Right lobe of liver (tissue), 6 donors: ENCODE results near the gene ENTHD1. TPM values are rescaled to one million over a fixed set of nuclear protein-coding genes. Genes with fewer than 3 reads are reported as not detected.
"Not testable (repeated sequence)": the region's sequence is repeated elsewhere in the genome, so short reads cannot be mapped to it uniquely, and the experiment has no call there.

Experiments used
- ATAC-seq, 4 donors: fragments of 200-7000 bp; cut with Tn5 transposase; one replicate each; pipeline ENCODE4 v1.9.1; 2020; ENCODE audit warnings: mild to moderate bottlenecking in 4 of 4, moderate library complexity in 4 of 4
- DNase-seq, 3 donors: peaks; one replicate each; pipeline ENCODE4 v3.0.0-alpha.2; 2020
- H3K27ac ChIP-seq, 3 donors: fragments of 200-600 bp; one replicate each; pipeline ENCODE4 v1.8.0; 2022
- H3K27me3 ChIP-seq, 2 donors: fragments of 200-600 bp; one replicate each; pipeline ENCODE4 v1.8.0; 2022
- H3K36me3 ChIP-seq, 4 donors: fragments of 200-600 bp; sonication (generic) in 1 of 4; one replicate each; pipeline versions ENCODE4 v1.5.1 to v1.8.0; 2017 to 2022; ENCODE audit warnings: control low read depth in 1 of 4
- H3K4me1 ChIP-seq, 4 donors: fragments of 200-600 bp; sonication (generic) in 1 of 4; one replicate each; pipeline versions ENCODE4 v1.5.1 to v1.8.0; 2017 to 2022; ENCODE audit warnings: control low read depth in 1 of 4
- H3K4me3 ChIP-seq, 3 donors: fragments of 200-600 bp; one replicate each; pipeline ENCODE4 v1.8.0; 2022
- H3K9me3 ChIP-seq, 4 donors: fragments of 200-600 bp; sonication (generic) in 1 of 4; one replicate each; pipeline versions ENCODE4 v1.5.1 to v1.8.0; 2017 to 2022; ENCODE audit warnings: control low read depth in 1 of 4
- POLR2A ChIP-seq: fragments of 450-650 bp; IDR thresholded peaks from one replicate; pipeline ENCODE4 v1.6.1; 2017; ENCODE audit warnings: antibody characterized with exemption, mild to moderate bottlenecking
- WGBS: methylation state at CpG from one replicate; pipeline ENCODE4 v1.1.6; 2018; ENCODE audit warnings: low coverage, low lambda C conversion rate; ENCODE audit not compliant: insufficient coverage; ENCODE audit errors: missing lambda C conversion rate; 5-methylcytosine and 5-hydroxymethylcytosine counted together
- intact Hi-C, 2 donors: fragments of 100-400 bp; cut with DNase I; formaldehyde crosslinking; loops; one replicate each; pipeline versions ENCODE4 v1.11.2 to v1.14.1; 2022
- total RNA-seq, 6 experiments: library from RNA; depleted of rRNA in 2 of 6; stranded (reverse); fragments of >200 nt in 2 of 6; fragmentation: NEBNext Ultra II Directional in 3 of 6; extraction: Animal tissue kit (Norgen Biotek cat#: 25700) in 3 of 6; gene quantifications; one replicate each; pipeline versions ENCODE4 v1.1.0 to v1.2.4, GENCODE V29; 2016 to 2023
- TF ChIP-seq, protein P1 (sequence below), 4 donors: fragments of 200-600 bp in 3 of 4; fragments of 450-650 bp in 1 of 4; IDR thresholded peaks; one replicate each; pipeline versions ENCODE4 v1.5.1 to v1.8.0; 2016 to 2022; ENCODE audit warnings: antibody characterized with exemption in 4 of 4, mild to moderate bottlenecking in 2 of 4
- donor health status: DM: no; HTN: yes; CAD: no.
- donor health status: DM: no; HTN: no; CAD: no.
- donor health status: DM: no; HTN: no; CAD: no.
- donor health status: DM: no; HTN: yes; CAD: no.
- donor health status: DM: no; HTN: yes; CAD: no.

ENTHD1 gene
- total RNA-seq, 6 experiments from 2014 or later = not detected

DNA sequence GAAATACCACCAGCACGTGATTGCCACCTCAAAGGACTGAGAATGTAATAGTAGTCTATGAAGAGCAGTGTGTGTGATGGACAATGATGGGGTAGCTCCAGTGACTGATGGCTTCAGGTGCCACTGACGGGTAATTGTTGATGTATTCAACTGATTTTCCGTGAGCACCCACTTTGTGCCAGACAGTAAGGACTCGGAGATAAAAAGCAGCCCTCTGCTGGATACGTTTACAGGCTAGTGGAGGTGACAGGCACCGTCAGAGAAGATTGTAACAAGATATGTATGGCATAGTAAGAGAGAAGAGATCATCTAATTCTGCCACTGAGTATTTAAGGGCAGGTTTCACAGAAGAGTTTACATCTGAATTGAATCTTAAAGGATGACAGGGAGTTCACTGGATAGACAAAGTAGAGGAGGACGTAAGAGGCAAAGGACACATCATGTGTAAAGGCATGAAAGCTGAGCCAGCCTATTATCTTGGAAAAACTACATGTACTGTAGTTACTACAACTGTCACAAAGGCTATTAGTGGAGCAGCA, 1.1 kb upstream of the ENTHD1 start:
- TF ChIP-seq POLR2A = no peak
- TF ChIP-seq, protein P1, sequence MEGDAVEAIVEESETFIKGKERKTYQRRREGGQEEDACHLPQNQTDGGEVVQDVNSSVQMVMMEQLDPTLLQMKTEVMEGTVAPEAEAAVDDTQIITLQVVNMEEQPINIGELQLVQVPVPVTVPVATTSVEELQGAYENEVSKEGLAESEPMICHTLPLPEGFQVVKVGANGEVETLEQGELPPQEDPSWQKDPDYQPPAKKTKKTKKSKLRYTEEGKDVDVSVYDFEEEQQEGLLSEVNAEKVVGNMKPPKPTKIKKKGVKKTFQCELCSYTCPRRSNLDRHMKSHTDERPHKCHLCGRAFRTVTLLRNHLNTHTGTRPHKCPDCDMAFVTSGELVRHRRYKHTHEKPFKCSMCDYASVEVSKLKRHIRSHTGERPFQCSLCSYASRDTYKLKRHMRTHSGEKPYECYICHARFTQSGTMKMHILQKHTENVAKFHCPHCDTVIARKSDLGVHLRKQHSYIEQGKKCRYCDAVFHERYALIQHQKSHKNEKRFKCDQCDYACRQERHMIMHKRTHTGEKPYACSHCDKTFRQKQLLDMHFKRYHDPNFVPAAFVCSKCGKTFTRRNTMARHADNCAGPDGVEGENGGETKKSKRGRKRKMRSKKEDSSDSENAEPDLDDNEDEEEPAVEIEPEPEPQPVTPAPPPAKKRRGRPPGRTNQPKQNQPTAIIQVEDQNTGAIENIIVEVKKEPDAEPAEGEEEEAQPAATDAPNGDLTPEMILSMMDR (IDR thresholded peaks at IDR 0.05) = no peak
- Histone ChIP-seq H3K27ac (no peak overlapping the region), H3K9me3 (no peaks in the 10 kb centered on the region), H3K4me1 (no peaks in the 10 kb centered on the region), H3K36me3 (no peaks in the 10 kb centered on the region), H3K4me3 (no peak overlapping the region), H3K27me3 (no peaks in the 10 kb centered on the region)
- 52% methylated on average over 7 of the region's 7 CpGs for WGBS
- DNase-seq = no peak
- intact Hi-C loops = no loop called here
- ATAC-seq = no peak

DNA sequence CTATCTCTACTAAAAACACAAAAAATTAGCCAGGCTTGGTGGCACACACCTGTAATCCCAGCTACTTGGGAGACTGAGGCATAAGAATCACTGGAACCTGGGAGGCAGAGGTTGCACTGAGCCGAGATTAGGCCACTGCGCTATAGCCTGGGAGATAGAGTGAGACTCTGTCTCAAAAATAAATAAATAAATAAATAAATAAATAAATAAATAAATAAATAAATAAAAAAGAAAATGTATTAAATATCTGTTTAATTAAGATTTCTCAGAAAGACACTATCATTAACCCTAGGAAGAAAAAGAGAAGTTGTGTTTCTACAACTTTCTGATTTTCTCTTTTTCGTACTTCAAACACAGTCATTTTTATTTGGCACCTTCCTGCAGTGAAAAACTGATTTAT, 3.6 kb downstream of the ENTHD1 start:
- ATAC-seq, H3K9me3 ChIP-seq, H3K4me1 ChIP-seq, H3K36me3 ChIP-seq, H3K27me3 ChIP-seq, H3K27ac ChIP-seq, intact Hi-C loops, DNase-seq, H3K4me3 ChIP-seq: not testable (repeated sequence)
- 73% methylated on average over 3 of the region's 3 CpGs for WGBS

DNA sequence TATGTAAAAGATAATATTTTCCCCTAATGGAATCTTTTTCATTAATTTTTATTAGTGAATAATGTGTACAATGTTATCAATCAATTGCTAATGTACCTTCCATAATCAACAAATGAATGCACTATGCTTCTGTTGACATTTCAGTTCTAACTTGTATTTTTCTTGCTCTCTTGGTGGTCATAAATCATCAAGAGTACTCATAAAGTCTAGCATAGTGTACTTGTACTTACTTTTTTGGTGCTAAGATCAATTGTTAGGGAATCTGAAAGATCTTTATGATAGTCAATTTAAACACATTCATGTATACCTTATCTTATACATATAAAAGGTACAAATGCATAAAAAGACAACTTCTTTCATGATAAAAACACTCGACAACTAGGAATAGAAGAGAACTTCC, 10.5 kb downstream of the ENTHD1 start:
- ATAC-seq = no peak
- no peak for DNase-seq
- H3K9me3 ChIP-seq = no peaks in the 10 kb centered on the region
- no peaks in the 10 kb centered on the region for H3K4me1 ChIP-seq
- intact Hi-C loops = no loop called here
- no peaks in the 10 kb centered on the region for H3K27me3 ChIP-seq
- 58% methylated on average over 1 of the region's 1 CpG for WGBS
- no peaks in the 10 kb centered on the region for H3K36me3 ChIP-seq
- H3K4me3 ChIP-seq = no peak overlapping the region
- H3K27ac ChIP-seq = no peak overlapping the region
- no peak for TF ChIP-seq POLR2A
- TF ChIP-seq, protein P1 (IDR thresholded peaks at IDR 0.05) = no peak

DNA sequence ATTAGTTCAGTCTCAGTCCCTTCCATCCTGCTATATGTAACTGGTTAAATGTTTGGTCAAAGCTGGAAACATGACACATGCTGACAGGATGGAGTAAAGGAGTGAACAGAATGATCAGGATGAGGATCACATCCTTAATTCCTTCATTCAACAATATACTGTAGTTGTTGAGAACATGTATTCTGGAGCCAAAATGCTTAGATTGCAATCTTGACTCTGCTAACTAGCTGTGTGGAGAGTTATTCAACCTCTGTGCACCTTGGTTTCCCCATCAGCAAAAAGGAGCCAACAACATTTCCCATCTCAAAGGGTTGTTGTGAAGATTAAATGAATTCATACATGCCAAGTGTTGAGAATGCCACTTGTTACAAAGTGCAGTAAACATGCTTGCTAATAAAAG, 12.8 kb downstream of the ENTHD1 start:
- ATAC-seq (no peak), DNase-seq (no peak)
- intact Hi-C loops = no loop called here
- TF ChIP-seq, protein P1 (IDR thresholded peaks at IDR 0.05) = no peak
- no peak for TF ChIP-seq POLR2A
- Histone ChIP-seq H3K4me3 (no peak overlapping the region), H3K4me1 (no peaks in the 10 kb centered on the region), H3K27ac (no peak overlapping the region), H3K9me3 (no peaks in the 10 kb centered on the region), H3K36me3 (no peaks in the 10 kb centered on the region), H3K27me3 (no peaks in the 10 kb centered on the region)

DNA sequence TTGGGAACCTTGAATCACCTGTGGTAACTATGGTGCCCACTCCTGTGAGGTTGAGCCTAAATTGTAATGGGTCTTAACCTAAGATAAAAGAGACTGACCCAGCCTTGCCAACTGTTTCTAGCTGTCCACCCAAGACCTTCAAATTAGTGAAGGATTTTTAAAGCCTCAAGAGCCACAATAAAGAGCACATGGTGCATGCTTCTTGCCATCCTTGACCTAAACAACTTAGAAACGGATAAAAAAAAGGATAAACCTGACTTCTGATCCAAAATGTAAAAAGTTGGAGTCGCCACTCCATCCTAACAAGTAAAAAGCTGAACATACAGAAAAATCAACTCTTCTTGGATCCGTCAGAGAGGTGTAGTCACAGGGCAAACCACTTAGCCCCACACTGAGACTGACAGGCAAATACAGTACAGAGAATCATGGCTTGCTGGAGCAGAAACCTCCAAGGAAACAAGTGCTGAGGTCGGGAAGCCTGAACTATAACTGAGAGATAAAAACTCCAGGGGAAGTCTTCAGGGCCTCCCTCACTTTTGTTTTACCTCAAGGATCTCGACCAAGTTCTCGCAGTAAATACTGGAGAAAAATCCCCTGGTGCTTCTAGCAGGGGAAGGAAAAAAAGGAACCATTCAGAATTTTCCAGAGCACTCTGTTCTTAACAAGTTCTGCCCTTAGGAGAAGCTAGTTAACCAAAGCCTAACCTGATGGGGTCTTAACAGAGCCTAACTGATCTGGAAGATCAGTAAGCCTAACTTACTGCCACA, 16.3 kb downstream of the ENTHD1 start:
- H3K9me3 ChIP-seq = no peaks in the 10 kb centered on the region
- intact Hi-C loops = no loop called here

DNA sequence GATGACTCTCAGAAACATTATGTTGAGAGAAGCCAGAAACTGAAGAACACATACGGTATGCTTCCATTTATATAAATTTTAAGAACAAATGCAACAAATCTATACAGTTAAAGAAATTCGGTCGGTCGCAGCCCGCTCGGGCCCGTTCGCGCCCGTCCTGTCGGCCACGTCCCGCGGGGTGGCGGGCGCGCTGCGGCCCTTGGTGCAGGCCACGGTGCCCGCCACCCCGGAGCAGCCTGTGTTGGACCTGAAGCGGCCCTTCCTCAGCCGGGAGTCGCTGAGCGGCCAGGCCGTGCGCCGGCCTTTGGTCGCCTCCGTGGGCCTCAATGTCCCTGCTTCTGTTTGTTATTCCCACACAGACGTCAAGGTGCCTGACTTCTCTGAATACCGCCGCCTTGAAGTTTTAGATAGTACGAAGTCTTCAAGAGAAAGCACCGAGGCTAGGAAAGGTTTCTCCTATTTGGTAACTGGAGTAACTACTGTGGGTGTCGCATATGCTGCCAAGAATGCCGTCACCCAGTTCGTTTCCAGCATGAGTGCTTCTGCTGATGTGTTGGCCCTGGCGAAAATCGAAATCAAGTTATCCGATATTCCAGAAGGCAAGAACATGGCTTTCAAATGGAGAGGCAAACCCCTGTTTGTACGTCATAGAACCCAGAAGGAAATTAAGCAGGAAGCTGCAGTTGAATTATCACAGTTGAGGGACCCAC, 18.2 kb downstream of the ENTHD1 start:
- H3K4me1 ChIP-seq, H3K4me3 ChIP-seq, intact Hi-C loops, H3K27me3 ChIP-seq, H3K36me3 ChIP-seq, H3K27ac ChIP-seq, DNase-seq, H3K9me3 ChIP-seq: not testable (repeated sequence)
- ATAC-seq = peak in 2 of 4 donors; percentile 22 to 36
- 61% methylated on average over 13 of the region's 42 CpGs for WGBS

More for the DNA sequence above, 16.3 kb downstream of the ENTHD1 start:
- H3K27me3 ChIP-seq = no peaks in the 10 kb centered on the region
- ATAC-seq (no peak), DNase-seq (no peak)
- no peaks in the 10 kb centered on the region for H3K36me3 ChIP-seq
- H3K27ac ChIP-seq = no peak overlapping the region
- H3K4me1 ChIP-seq = no peaks in the 10 kb centered on the region
- no peak overlapping the region for H3K4me3 ChIP-seq
- WGBS = 43% methylated on average over 6 of the region's 6 CpGs
- TF ChIP-seq POLR2A = no peak
